AG08396 (cell line): ENCODE results near the gene LSM7.

Experiments used
- DNase-seq: peaks from one replicate; pipeline ENCODE4 v3.0.0; 2012; ENCODE audit warnings: low spot score, mixed read lengths

LSM7 gene

GRCh38 chr19:2328401-2329148 is at the start of gene LSM7, which contains the start of gene SPPL2B:
TSS of gene LSM7 (minus strand) at chr19:2328586. CDS start at chr19:2328566, 20 bp downstream.
TSS of gene SPPL2B (plus strand) at chr19:2328684. CDS start at chr19:2328710, 26 bp downstream.
- peak; percentile 100 for DNase-seq

GRCh38 chr19:2376784-2377519 is 48.6 kb upstream of the LSM7 start:
- no peak for DNase-seq

DNA sequence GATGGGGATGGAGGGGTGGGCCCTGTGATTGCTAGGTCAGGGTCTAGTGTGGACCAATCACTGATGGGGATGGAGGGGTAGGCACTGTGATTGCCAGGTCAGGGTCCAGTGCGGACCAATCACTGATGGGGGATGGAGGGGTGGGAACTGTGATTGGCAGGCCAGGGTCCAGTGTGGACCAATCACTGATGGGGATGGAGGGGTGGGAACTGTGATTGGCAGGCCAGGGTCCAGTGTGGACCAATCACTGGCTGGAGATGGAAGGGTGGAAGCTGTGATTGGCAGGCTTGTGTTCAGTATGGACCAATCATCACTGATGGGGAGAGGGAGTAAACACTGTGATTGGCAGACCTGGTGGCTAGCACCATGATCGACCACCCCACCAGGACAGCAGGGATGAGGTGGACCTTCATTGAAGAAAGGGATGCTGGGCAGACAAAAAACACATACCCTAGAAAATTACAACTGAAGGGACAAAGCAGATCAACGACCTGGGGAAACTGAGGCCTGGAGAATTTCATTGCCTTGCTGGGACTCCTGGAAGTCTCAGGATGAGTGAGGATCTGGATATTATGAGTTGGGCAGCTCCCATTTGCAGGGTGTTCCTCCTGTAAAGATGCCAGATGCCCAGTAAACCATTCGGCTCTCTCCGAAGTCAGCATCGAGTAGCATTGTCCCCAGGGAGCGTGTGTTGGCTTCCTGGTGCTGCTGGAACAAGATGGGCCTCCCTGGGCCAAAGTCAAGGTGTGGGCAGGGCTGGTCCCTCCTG is 47.2 kb upstream of the LSM7 start:
- DNase-seq = no peak

DNA sequence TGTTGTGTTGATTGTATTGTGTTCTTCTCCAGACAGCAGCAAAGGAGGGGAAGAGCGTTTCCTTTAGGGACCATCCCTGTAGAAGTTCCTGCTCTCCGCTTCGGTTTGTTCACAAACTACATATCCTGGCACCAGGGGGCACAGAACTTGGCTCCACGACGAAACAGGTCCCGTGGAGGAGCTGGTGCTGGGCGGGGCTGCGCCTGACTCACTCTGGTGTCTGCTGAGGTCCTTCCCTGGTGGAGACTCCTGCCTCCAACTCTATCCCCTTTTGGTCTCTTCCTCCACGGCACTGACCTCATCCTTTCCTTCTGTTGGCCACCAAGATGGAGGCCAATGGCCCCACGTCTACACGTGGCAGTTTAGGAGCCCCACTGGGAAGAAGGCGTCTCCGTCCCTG is 46.4 kb upstream of the LSM7 start:
- no peak for DNase-seq

GRCh38 chr19:2372076-2372612 is 43.8 kb upstream of the LSM7 start:
- no peak for DNase-seq

GRCh38 chr19:2371656-2372055 is 43.3 kb upstream of the LSM7 start:
- DNase-seq = no peak

- no peak for DNase-seq
Observed at GRCh38 chr19:2365201-2365970, 37.0 kb upstream of the LSM7 start.

GRCh38 chr19:2363419-2363818 is 35.0 kb upstream of the LSM7 start:
- no peak for DNase-seq

GRCh38 chr19:2362970-2363300 is 34.5 kb upstream of the LSM7 start:
- no peak for DNase-seq

DNA sequence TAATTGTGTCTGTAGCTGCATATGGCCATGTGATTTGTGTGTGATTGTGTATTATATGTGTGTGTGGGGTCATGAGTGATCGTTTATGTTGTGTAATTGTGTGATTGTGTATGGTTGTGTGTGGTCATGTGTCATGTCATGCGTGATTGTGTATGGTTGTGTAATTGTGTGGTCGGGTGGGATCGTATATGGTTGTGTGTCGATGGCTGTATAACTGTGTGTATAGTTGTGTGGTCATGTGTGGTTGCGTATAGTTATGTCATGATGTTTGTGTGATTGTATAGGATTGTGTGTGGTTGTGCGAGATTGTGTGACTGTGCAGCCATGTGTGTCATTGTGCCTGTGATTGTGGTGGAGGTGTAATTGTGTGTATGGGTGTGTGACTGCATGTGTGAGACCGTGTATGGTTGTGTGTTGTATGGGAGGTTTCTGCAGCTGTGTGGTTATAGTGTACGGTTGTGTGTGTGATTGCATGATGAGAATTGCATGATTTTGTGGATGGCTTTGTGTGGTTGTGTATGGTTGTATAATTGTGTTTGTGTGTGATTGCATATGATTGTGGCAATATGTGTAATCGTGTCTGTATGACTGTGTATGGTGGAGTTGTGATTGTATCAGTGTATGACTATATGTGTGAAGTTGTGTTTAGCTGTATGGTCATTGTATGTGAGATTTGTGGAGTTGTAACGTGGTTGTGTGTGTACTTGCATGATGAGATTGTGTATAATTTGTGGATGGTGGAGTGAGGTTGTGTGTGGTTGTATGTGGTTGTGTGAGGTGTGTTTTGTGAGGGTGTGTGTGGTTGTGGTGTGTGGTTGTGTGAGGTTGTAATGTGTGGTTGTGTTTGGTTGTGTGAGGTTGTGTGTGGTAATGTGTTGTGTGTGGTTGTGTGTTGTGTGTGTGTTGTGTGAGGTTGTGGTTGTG is 33.9 kb upstream of the LSM7 start:
- DNase-seq = no peak

DNA sequence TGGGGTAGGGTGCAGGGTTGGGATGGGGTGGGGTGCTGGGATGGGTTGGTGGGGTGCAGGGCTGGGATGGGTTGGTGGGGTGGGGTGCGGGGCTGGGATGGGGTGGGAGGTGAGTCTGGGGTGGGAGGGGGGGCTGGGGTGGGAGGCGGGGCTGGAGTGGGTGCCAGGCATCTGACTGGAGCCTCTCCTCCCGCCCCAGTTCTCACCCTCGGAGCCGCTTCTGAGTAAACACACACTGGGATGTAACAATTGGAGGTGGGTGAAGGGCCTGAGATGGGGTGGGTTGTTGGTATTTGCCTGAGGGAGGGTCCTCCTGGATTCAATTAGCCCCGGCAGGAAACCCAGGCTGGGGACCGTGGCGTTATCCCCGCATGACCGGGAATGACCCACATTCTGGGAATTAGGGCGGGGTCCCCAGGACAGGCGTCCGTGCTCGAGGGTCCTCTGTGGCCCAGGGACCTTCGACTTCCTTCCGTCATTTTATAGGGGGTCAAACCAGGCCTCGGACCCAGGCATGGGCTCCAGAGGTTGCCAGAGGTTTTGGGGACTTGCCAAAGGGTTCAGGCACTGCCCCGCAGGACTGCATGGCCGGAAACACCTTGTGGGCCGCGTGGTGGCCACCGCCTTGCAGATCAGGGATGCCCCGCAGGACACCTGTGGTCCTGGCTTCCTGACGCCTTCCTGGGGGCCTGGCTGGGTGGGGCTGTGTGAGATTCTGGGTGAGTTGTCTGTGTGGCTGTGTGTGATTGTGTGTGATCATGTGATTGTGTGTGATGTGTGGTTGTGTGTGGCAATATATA is 33.1 kb upstream of the LSM7 start:
- DNase-seq = no peak

DNA sequence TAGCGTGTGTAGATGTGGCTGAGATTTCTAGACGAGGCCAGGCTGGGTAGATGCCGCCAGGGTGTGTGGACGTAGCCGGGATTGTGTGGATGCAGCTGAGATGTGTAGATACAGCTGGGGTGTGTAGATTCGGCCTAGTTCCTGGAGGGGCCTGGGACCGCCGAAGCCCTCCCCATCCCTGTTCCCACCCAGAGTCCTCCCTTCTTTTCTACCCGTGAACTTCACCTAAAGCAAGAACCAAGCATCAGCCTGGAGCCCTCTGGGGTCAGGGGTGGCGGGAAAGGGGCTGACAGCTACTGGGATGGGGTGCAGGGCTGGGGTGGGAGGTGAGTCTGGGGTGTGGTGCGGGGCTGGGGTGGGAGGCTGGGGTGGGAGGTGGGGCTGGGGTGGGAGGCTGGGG is 32.4 kb upstream of the LSM7 start:
- no peak for DNase-seq

DNA sequence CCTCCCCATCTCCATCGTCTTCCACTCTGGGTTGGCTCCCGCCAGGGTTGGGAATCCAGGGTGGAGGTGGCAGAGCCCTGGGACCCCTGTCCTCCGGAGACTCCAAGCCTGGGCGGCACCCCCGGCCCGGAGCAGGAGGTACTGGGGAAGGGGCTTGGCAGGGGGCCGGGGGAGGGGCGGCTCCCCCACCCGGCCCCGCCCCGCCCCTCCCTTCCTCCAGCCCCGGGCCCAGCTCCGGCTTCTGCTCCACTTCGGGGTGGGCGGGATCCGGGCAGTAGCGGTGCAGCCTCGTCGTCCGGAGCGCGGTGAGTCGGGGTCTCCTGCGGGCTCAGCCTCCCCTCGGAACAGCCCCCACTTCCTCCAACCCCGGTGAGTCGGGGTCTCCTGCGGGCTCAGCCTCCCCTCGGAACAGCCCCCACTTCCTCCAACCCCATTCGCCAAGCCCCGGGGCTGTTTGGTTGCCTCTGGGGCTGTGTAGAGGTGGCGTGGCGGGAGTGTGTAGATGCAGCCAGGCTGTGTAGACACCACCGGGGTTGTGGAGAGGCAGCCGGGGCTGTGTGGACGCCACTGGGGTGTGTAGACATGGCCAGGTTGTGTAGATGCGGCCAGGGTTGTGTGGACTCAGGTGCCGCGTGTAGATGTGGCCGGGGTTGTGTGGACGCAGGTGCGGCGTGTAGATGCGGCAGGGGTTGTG is 31.8 kb upstream of the LSM7 start, which contains the start of gene TMPRSS9:
Gene TMPRSS9, plus strand, starts transcription at position 274 of the 694 bp plus-strand sequence. CDS start 29,521 bp downstream, outside the sequence.
- DNase-seq = no peak

GRCh38 chr19:2358548-2359173 is 30.3 kb upstream of the LSM7 start:
- no peak for DNase-seq

GRCh38 chr19:2357279-2358206 is 29.2 kb upstream of the LSM7 start:
- no peak for DNase-seq

DNA sequence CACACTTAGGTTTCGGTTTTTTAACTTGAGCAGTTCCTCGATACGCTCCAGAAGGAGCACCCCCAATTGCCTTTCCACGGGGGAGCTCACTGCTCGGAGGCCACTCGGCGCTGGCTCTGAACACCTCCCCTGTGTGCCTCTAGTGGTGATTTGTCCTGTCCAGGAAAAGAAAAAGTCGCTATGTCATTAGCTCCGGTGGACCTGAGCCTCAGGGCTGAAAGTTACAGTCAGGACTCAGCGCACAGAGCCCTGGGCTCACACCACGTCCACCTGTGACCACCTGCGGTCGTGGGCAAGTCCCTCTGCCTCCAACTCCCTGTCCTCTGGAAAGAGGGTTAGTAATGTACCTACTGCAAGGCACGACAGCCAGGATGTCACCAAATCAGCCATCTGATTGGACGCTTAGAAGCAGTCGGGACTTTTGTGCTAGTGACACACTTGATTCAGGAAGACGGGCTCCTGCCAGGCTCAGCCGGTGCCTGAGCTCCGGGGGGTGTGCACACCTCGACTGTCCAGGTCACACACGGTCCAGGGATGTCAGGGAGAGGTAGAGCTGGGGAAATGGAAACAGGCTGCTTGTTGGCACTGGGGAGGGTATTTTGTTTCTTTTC is 27.8 kb upstream of the LSM7 start:
- DNase-seq = no peak
